Stimulated activated CD8-positive, alpha-beta memory T cell treated with anti-CD3 and anti-CD28 coated beads, Interleukin-12 subunit alpha, Interleukin-12 subunit beta, amount 100 ng/mL, for 24 hours (primary cell): Measurements from ENCODE around the gene ARID1B.

Experiments used
- DNase-seq: peaks from one replicate; pipeline ENCODE4 v3.0.0-alpha.2; 2020; ENCODE audit errors: extremely low read depth

Gene ARID1B

GRCh38 chr6:157097255-157097955 lies 320.2 kb downstream of the ARID1B start:
- no peak for DNase-seq

GRCh38 chr6:157098999-157099398 lies 321.8 kb downstream of the ARID1B start:
- DNase-seq = no peak

- peak; percentile 17 for DNase-seq
Observed at GRCh38 chr6:157099912-157100593, 322.9 kb downstream of the ARID1B start.

- no peak for DNase-seq
Observed at GRCh38 chr6:157101166-157101565, 324.0 kb downstream of the ARID1B start.

DNA sequence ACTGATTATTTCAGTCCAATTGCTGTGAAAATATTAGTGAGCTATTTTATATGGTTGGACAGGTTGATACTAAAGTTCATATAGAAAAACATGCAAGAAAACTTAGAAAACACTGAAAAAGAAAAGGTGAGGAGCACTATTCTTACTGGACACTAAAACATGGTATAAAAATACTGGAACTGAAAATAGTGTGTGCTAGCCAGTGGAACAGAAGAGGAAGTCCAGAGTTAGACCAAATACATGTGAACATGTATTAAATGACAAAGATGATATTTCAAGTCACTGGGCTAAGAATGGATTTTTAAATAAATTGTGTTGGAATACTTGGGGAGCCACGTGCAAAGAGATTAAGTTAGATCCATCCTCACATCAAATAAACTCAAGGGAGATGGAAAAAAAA lies 327.6 kb downstream of the ARID1B start:
- DNase-seq = no peak

DNA sequence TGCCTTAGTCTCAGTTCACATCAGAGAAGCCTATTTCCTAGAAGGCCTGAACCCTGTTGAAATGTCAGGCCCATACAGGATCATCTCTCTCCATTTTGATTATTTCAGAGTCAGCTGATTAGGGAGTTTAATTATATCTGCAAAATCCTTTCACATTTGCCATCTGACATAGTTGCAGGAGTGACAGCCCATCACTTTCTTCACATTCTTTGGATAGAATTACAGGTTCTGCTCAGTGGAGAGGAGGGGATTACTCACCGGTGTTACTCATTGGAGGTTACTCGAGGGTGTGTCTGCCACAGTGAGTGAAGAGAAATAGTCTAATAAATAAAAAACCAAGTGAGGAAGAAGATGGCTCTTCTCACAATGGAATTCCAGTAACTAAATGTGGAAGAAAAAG lies 329.3 kb downstream of the ARID1B start:
- no peak for DNase-seq

- DNase-seq = no peak
Observed at GRCh38 chr6:157107571-157107914, 330.4 kb downstream of the ARID1B start.

GRCh38 chr6:157107915-157108651 lies 330.9 kb downstream of the ARID1B start:
- DNase-seq = no peak

- no peak for DNase-seq
Observed at GRCh38 chr6:157108923-157109322, 331.7 kb downstream of the ARID1B start.

- no peak for DNase-seq
Observed at GRCh38 chr6:157110607-157111006, 333.4 kb downstream of the ARID1B start.

DNA sequence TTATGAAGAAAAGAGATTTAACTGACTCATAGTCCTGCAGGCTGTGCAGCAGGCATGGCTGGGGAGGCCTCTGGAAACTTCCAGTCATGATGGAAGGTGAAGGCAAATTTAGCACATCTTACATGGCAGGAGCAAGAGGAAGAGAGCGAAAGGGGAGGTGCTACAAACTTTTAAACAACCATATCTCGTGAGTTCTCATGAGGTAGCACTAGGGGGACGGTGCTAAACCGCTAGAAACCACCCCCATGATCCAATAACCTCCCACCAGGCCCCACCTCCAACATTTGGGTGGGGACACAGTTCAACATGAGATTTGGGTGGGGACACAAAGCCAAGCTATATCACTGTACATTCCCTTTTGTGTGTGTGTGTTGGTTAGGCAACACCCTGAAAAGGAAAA lies 336.2 kb downstream of the ARID1B start:
- DNase-seq = no peak

- DNase-seq = no peak
Observed at GRCh38 chr6:157116426-157116825, 339.2 kb downstream of the ARID1B start.

DNA sequence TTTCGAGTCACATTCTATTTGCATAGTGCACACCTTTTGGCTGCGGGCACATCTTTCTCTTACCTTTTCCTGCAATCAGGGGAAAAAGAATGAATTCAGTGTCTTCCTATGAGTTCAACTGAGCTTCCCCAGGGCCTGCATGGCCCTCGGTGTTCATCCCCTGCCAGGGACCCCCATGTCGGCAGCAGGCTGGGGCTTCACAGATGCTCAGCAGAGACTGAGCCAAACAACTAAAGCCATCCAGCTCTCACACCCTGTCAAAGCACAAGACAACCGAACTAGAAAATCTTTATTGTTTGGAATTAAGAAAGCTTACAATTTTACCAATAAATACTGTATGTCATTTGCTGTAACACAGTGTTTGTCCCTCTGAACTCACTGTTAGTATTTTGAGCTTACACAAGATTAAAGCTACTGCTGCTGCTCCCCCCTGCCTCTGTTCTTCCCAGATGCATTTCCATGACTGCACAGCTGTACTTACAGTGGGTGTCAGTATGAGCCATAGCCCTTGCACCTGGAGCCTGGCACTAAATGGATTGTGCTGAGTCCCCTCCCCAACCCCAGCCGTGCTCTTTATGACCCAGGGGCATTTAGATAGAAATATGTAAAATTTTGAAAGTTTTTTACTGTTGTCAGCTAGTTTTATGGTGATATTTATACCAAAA lies 340.4 kb downstream of the ARID1B start:
- no peak for DNase-seq

GRCh38 chr6:157119502-157120027 lies 342.4 kb downstream of the ARID1B start:
- DNase-seq = no peak

DNA sequence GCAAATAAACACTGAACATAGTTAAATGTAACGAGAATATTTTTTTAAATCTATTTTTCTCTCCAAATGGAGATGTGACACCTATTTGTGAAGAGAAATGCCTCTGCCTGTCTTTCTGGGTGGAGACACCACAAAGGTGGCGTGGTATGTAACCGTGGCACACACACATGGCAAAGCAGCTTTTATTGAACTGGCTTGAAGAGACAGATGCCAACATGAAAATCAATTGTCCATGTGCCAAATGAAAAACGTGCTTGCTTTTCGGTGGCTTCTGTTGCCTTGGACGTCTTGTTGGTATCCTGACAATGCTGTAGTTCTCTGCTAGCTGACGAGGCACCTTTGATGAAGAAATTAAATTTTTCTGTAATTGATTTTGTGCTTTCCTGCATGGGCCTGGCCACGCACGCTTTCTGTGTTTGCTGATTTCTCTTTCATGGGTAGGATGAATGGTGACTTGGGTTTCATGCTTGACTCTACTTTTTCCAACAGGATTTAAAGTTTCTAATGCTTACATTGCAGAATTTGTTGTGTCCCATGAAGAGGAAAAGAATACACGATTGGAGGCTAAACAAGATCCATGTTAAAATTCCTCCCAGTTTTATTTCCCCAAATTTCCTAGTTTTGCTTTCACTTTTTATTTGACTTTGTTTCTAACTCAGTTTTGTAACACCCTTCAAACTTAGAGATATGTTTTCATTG lies 343.5 kb downstream of the ARID1B start:
- no peak for DNase-seq

- no peak for DNase-seq
Observed at GRCh38 chr6:157121897-157122296, 344.7 kb downstream of the ARID1B start.

DNA sequence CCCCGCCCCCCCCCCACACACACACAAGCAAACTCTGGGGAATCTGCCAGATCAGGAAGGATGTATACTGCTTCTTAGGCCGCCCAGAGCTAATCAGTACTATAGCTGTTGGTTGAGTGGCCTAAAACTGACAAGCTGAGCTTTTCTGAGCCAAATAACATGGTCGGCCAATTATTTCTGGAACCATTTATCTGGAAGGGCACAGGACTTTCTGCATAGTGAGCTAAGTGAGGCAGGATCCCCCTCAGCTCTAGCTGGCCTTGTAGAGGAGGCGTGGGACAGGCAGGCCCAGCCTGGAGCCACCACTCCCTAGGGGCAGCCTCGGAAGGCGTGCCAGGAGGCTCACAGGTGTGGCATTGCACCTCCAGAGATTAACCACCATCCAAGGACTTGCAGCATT lies 346.1 kb downstream of the ARID1B start:
- DNase-seq = no peak

- no peak for DNase-seq
Observed at GRCh38 chr6:157124485-157125254, 347.5 kb downstream of the ARID1B start.

DNA sequence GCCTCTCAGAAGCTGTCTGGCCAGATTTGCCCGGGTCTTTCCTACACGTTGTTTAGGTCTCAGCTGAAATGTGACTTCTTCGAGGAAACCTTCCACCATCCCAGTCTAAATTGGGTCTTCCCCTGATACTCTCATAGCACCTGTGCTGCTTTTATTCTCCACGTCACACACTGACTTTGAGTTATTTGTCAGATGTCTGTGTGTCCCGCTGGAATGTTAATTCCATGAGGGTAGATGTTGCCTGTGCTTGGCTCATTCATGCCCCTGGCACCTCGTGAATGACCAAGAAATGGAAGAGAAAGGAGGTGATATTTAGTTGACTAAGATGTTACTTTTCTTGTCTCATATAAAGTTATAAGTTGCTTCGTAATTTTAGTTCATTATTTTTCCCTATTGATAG lies 348.4 kb downstream of the ARID1B start:
- DNase-seq = no peak

GRCh38 chr6:157126183-157127098 lies 349.3 kb downstream of the ARID1B start:
- DNase-seq = no peak
